ENCODE data around the gene POLR2L.

The POLR2L gene

DNA sequence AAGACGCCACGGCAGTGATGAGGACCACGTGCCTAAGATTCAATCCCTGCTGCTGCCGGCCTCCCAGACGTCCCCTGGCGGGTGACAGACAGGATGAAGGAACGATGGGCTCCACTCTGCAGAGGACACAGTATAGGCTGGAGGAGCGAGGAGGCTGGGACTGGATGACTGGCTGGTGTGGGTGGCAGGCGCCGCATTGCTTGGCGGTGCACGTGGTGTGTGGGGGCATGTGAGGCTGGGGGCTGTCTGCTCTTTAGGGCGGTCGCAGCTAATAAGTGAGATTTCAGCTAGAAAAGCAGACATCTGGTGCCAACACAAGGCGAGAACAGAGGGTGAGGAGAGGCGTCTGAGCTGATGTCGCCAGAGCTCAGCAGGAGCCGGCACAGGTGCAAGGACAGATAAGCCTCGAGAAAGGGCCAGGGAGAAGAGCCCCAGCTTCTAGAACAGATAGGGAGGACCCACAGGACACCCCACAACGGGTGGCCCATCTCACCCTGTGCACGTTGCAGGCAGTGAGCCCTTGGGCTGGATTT is 33.5 kb upstream of the POLR2L start:
- DNase-seq = peak; percentile 90 to 96
- TF ChIP-seq POLR2A (IDR thresholded peaks at IDR 0.05; ENCODE audit: low read length) = peak; percentile 56
- TF ChIP-seq GATA1 (IDR thresholded peaks at IDR 0.05; ENCODE audit: low read depth, low read length) = no peak

DNA sequence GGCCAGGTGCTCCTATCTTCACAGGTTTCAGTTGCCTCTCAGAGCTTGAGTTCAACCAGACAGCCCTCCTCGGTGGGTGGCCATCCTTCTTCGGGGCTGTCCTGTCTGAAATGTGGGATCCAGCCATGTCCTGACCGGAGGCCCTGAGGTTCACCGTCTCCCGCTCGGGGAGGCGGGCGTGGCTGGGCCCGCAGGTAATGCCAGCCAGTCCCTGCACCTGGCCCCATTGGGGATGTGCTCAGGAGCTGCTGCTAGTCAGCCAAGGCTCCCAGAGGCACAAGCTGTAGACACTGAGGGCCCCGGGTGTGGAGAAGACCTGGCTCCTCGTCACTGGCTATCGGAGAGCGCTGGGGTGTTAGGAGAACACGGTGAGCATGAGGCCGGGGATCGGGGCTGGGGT is 32.9 kb upstream of the POLR2L start:
- no peak for TF ChIP-seq POLR2A (IDR thresholded peaks at IDR 0.05; ENCODE audit: low read length)
- TF ChIP-seq GATA1 (IDR thresholded peaks at IDR 0.05; ENCODE audit: low read depth, low read length) = no peak
- no peak for DNase-seq

DNA sequence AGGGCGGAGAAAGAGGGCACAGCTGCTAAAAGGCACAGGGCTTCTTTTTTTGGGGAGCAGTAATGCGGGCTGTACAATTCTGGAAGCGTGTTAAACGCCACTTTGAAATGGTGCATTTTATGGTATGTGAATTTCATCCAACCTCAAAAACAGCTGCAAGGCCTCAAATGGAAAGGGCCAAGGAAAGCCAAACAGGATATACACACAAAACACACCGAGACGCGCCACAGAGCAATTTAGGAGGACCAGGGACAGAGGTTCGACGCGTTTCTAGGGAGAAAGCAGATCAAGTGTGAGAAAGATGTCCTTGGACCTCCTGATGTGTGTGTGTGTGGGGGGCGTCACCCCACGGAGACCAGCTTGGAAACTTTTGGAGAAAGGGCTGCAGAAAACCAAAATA is 31.4 kb upstream of the POLR2L start:
- no peak for DNase-seq

GRCh38 chr11:872799-873198 is 30.5 kb upstream of the POLR2L start:
- DNase-seq = no peak
- TF ChIP-seq POLR2A (IDR thresholded peaks at IDR 0.05; ENCODE audit: low read length) = no peak
- TF ChIP-seq GATA1 (IDR thresholded peaks at IDR 0.05; ENCODE audit: low read depth, low read length) = no peak

More for the DNA sequence above, 31.4 kb upstream of the POLR2L start:
- no peak for TF ChIP-seq POLR2A (IDR thresholded peaks at IDR 0.05; ENCODE audit: low read length)
- TF ChIP-seq GATA1 (IDR thresholded peaks at IDR 0.05; ENCODE audit: low read depth, low read length) = no peak

- TF ChIP-seq POLR2A (IDR thresholded peaks at IDR 0.05; ENCODE audit: low read length) (no peak), GATA1 (IDR thresholded peaks at IDR 0.05; ENCODE audit: low read depth, low read length) (no peak)
- DNase-seq = no peak
Observed at GRCh38 chr11:871472-871871, 29.1 kb upstream of the POLR2L start.

- no peak for DNase-seq
- no peak for TF ChIP-seq GATA1 (IDR thresholded peaks at IDR 0.05; ENCODE audit: low read depth, low read length)
- no peak for TF ChIP-seq POLR2A (IDR thresholded peaks at IDR 0.05; ENCODE audit: low read length)
Observed at GRCh38 chr11:870418-870817, 28.1 kb upstream of the POLR2L start.

DNA sequence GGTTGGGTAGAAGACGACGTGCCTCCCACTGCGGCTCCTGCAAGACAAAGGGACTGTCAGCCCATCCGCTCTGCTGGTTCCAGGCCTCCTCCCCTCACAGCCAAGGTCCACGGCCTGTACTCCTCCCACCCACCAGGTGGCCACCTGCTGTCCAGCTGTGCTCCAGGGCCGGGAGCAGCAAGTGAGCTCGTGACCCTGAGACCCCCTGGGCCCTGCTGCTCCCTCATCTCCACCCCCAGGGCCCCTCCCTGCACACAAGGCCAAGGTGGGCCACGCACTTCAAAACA is 27.7 kb upstream of the POLR2L start:
- TF ChIP-seq GATA1 (IDR thresholded peaks at IDR 0.05; ENCODE audit: low read depth, low read length) (no peak), POLR2A (IDR thresholded peaks at IDR 0.05; ENCODE audit: low read length) (no peak)
- no peak for DNase-seq

- no peak for DNase-seq
- TF ChIP-seq GATA1 (IDR thresholded peaks at IDR 0.05; ENCODE audit: low read depth, low read length) (no peak), POLR2A (IDR thresholded peaks at IDR 0.05; ENCODE audit: low read length) (no peak)
Observed at GRCh38 chr11:869399-870126, 27.2 kb upstream of the POLR2L start.

DNA sequence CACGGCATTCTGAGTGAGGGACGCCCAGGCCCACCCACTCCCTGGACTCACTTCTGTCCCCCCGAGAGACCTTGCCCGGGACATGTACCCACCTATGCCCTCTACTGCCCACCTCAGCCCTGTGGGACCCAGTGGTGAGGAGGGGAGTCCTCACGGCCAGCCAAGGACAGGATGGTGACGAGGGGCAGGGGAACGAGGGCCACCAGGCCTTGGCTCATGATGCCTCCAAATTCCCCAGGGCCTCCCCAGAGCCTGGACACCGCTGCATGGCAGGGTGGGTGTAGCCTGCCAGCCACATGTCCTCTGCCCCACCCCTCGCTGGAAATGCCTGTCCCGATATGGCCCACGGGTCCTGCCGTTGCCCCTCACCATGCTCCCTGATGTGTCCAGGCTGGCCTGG is 26.5 kb upstream of the POLR2L start:
- TF ChIP-seq POLR2A (IDR thresholded peaks at IDR 0.05; ENCODE audit: low read length) = no peak
- no peak for TF ChIP-seq GATA1 (IDR thresholded peaks at IDR 0.05; ENCODE audit: low read depth, low read length)
- no peak for DNase-seq

DNA sequence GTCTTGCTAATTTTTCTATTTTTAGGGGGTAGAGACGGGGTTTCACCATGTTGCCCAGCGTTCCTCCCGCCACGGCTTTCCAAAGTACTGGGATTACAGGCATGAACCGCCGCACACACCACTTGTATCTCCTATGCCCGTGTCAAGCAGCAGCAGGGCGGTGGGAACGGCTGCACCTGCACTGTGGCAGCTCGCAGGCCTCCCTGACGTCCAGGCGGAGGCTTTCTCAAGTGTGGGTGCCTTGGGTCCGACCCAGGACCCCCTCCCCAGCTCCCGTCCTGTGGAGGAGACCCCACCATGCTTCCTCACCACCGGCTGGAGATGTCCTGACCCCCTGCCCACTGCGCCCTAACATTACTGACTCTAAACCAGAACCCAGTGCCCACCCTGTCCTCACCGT is 26.1 kb upstream of the POLR2L start:
- peak; percentile 14 for TF ChIP-seq POLR2A (IDR thresholded peaks at IDR 0.05; ENCODE audit: low read length)
- no peak for TF ChIP-seq GATA1 (IDR thresholded peaks at IDR 0.05; ENCODE audit: low read depth, low read length)
- DNase-seq = no peak

GRCh38 chr11:867856-868358 is 25.6 kb upstream of the POLR2L start:
- TF ChIP-seq GATA1 (IDR thresholded peaks at IDR 0.05; ENCODE audit: low read depth, low read length) (no peak), POLR2A (IDR thresholded peaks at IDR 0.05; ENCODE audit: low read length) (no peak)
- DNase-seq = no peak

GRCh38 chr11:866481-866880 is 24.2 kb upstream of the POLR2L start:
- TF ChIP-seq POLR2A (IDR thresholded peaks at IDR 0.05; ENCODE audit: low read length) (no peak), GATA1 (IDR thresholded peaks at IDR 0.05; ENCODE audit: low read depth, low read length) (no peak)
- no peak for DNase-seq

DNA sequence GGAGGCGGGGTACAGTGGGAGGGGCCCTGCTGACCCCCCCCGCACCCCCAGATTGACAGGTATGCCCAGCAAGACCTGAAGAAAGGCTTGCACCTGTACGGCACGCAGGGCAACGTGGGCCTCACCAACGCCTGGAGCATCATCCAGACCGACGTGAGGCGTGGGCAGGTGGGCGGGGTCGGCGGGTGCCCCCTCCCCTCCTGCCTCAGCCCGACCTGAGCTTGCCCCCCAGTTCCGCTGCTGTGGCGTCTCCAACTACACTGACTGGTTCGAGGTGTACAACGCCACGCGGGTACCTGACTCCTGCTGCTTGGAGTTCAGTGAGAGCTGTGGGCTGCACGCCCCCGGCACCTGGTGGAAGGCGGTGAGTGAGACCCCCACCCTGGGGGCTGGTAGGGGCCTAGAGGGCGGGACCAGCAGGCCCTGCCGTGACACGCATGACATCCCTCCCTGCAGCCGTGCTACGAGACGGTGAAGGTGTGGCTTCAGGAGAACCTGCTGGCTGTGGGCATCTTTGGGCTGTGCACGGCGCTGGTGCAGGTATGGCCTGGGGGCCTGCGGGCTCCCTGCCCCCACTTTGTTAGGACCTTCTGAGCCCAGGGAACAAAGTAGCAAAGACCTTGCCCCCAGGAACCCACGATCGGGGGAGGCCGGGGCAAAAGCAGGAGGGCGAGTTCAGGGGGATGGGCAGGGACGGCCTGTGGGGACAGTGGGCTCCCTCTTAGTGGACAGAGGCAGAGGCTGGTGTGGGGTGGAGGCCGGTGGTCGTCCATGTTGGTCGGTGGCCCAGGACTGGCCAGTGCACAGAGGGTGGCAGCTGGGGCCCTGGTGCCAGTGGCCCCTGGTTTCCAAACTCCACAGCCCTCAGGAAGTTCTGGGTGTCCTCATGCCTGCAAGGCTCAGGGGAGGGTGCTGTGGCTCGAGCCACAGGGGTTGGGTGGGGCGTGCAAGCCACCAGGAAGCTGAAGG is 23.4 kb upstream of the POLR2L start:
- no peak for DNase-seq
- TF ChIP-seq GATA1 (IDR thresholded peaks at IDR 0.05; ENCODE audit: low read depth, low read length) (no peak), POLR2A (IDR thresholded peaks at IDR 0.05; ENCODE audit: low read length) (peak; percentile 24)

- DNase-seq = no peak
- no peak for TF ChIP-seq POLR2A (IDR thresholded peaks at IDR 0.05; ENCODE audit: low read length)
- TF ChIP-seq GATA1 (IDR thresholded peaks at IDR 0.05; ENCODE audit: low read depth, low read length) = no peak
Observed at GRCh38 chr11:864898-865297, 22.6 kb upstream of the POLR2L start.

All from erythroblast (primary cell).